NCI-H2227 (cell line): ENCODE data around the gene ZMIZ1.

ENCODE experiments used
- DNase-seq: peaks from one replicate; lab custom pipeline; 2025; ENCODE audit not compliant: unreplicated experiment; lab: John Stamatoyannopoulos, UW

ZMIZ1 gene

DNA sequence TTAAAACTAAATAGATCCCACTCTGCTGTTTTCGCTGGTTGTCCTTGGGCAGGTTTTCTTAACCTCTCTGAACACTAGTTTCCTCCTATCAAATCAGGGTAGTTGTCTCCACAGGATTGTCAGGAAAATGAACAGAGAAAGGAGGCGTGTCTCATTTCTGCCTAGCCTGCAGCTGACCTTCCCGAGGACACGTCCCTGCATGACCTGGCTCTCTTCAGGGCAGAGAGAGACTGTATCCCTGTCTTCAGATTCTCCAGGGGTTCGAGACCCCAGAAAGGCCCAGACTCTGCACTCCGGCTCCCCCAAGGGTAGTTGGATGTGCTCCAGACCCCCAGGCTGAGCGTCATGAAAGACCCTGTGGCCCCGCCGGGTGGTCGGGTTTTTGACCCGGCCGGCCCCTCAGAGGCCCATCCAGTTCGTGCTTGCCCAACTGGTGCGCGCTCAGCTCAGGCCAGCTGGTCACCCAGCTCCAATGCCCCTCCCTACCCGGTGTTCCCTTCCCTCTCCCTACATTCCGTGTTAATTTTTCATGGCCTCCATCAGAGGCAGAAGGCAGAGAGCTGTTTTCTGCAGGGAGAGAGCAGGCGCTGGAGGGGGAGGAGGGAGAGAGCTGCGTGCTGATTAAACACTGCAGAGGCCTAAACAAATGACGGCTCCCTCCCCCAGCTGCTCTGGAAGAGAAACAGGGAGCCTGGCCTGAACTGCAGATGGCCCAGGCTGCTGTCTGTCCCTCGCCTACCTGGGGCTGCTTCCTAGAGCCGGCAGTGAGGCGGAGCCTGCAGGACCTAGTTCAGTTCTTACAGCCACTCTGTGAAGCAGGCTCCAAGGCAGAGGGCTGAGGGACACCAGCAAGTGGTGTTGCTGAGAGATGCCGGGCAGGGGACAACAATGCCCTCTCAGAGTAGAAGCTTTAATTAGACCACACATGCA, 192.3 kb downstream of the ZMIZ1 start:
- peak; percentile 63 for DNase-seq

DNA sequence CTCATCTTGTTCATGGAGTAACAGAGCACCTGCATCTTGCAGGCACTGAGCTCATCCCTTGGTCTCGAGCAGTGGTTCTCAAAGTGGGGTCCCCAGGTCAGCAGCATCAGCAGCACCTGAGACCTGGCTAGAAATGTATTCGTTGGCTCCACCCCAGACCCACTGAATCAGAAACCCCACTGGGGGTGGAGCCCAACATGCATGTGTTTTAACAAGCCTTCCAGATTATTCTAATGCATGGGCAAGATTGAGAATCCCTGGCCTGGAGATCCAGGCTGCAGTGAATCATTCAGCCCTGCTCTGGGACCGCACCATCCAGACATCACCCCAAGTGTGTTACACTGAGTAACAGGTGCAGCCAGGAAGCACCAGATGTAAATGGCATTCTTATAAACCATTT, 193.4 kb downstream of the ZMIZ1 start:
- no peak for DNase-seq

DNA sequence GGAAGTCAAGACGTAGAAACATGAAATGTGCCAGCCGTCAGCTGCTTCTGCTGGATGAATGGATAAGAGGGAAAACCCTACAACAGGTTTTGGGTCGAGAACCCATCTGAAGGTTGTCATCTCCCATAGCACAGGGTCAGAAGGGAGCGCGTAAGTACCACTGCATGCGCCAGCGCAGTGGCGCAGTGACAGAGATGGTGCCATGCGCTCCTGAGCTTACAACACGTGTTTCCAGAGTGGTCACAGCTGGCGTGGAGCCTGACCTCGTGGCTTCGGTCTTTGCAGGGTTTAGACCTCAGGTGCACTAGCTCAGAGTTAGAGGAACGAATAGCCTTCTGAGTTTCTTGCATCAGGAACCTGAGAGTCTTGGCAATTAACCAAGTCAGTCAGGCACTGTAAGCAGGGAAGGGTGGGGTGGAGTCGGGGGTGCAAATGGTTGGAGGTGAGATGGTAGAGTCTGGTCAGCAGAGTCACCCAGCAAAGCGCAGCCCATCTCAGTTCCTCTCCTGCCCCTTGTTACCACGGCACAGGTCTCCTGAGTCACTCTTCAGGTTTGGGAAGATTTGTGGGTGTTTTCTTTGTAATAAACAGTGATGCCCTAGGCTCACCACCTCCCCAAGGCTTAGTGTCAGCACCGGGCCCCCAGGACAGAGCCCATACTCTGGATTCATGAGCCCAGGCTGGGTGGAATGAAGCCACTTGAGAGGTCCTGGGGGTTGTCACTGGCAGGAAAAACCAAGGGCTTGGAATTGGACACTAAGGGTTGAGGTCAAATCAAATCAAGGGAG, 194.4 kb downstream of the ZMIZ1 start:
- DNase-seq = no peak

DNA sequence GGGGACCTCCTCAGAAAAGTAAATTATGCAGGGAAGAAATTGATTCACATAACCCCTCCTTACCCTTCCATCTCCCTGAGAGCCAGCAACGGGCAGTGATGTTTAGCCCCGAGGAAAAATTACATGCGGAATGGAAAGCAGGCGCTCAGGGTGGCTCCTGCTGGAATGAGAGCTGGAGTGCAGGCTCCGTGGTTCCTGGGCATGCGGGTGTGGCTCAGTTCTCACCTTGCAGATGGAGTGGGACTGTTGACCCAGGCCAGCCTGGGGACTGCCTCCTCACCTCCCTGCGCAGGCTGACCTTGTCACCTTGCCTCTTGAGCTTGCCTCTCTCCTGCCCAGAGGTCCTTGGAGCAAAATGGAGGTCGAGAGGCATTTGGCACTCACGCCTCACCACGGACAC, 195.2 kb downstream of the ZMIZ1 start:
- no peak for DNase-seq

DNA sequence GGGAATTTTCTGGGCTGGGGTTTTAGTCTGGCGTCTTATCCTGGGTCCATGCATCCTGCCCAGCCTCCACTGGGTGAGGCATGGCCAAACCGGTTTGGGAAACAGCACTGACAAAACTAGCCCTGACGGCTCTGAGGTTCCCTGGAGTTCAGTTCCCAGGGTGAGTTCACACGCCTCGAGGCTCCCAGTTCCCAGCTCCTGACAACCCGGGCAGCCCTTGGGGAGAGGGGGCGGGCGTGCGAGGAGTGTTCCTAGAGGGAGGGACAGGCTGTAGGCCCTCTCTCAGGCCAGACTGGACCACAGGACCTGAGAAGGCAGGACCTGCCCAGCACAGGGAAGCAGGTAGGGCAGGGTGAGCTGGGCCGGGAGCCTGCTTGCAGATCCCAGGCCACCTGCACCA, 196.2 kb downstream of the ZMIZ1 start:
- DNase-seq = no peak

DNA sequence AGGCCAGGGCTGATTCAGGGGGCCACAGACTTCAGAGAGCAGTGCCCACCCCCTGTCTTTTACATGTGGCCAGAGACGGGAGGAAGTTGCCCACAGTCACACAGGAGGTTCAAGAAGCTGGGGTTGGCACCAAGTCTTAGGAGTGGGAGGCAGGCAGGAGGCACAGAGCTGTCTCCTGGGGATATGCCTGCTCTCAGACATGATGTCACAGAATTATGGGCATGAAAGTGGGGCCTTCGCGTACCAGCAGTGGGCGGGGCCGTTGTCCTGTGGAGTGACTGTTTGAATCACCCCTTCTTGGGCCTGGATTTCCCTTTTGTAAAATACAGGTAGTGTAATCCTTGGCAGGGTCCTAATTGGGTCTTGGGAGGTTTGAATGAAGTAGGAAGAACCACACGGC, 197.3 kb downstream of the ZMIZ1 start:
- DNase-seq = no peak

DNA sequence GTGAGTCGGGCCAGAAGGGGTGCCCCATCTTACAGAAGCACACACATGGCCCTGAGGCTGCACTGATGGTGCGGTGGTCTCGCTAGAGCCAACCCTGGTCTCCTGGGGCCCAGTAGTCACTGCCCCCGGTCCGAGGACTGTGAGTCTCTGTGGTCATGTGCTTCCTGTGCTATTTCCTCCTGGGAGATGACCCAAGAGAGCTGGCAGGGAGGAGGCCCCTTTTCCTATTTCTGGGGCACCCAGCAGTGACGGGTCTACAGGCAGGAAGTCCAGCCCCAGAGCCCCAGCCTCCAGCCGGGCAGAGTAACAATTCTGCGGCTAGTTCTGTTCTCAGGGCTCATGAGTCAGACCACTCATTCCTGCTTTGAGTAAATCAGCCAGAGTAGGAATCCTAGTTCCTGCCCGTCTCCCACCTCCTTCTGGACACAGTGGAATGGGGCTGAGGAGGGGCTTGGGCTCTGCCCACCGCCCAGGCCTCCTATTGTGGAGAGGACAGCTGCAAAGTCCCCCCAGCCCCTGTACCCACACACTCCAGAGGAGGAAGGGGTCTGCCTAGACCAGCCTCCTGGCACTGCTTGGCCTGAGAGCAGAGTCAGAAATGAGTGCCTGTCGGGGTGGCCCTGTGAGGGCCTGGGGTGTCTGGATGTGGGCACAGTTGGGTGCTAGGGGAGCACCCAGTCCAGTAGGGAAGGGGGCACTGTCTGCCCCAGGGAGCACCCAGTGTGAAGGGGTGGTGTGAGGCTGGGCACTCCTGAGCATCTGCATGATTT, 198.0 kb downstream of the ZMIZ1 start:
- no peak for DNase-seq

DNA sequence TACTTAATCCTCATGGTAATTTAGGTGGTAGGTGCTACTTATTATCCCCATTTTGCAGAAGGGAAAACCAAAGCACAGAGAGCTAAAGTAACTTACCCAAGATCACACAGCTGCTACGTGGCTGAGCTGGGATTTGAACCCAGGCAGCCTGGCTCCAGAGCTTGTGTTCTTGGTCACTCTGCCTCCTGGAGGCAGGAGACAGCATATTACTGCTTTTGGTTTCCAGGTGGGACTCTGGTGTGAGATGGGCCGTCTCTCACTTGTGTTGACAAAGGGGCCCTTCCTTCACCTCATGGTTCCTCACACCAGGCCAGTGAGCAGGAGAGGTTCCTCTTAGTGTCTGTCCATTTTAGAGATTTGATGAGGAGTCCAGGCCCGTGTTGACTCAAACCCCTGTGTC, 198.7 kb downstream of the ZMIZ1 start:
- DNase-seq = no peak

DNA sequence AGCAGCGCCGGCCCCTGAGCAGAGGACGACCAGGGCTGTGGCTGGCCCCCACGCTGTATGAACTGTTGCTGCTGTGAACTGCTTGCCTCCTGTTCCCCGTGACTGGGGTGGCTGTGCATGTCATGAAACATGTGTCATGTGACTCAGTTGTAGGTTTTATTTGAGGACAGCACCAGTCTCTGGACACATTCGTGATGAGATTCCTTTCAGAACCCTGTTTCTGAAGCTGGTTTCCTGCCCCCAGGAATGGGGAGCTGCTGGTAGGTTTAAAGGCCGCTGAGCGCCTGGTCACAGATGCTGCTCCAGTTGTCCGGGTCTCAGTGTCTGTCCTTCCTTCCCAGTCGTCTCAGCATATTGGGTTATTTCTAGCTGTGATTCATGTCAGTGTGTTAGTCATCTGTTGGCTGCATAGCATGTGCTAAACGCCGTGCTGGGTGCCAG, 199.4 kb downstream of the ZMIZ1 start:
- DNase-seq = no peak

DNA sequence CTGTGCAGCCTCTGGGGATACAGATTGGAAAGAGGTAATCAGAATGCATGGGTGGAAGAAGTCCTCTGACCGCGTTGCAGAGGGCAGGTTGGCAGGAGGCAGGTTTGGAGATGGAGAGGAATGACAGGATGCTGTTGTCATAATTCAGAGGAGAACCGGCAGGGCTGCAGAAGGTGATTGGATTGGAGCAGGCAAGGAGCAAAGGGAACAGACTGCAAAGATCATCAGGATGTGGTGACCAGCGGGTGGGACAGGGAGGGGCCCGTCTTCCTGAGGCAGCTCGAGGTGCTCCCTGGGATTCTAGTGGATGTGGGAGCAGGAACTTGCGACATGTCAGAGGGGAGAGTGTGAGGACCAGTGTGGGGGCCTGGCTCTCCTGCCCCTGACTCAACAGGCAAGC, 200.0 kb downstream of the ZMIZ1 start:
- no peak for DNase-seq

DNA sequence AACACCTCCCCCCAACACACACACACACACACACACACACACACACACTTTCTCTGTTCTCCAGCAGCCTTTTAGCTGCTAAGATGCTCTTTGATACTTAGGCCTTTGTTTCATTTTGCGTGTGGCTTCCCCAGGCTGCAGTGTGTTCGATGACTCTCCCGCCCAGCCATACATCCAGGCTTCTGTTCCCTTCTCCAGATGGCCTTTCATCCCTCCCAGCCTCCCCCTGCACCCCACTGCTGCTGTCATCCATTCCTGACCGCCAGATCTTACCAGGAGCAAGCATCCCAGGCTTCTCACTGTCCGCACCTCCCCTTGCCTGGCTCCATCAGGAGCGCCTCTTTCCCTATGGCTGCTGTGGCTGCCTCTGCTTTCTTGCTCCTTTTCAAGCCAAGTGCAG, 200.7 kb downstream of the ZMIZ1 start:
- DNase-seq = peak; percentile 5

DNA sequence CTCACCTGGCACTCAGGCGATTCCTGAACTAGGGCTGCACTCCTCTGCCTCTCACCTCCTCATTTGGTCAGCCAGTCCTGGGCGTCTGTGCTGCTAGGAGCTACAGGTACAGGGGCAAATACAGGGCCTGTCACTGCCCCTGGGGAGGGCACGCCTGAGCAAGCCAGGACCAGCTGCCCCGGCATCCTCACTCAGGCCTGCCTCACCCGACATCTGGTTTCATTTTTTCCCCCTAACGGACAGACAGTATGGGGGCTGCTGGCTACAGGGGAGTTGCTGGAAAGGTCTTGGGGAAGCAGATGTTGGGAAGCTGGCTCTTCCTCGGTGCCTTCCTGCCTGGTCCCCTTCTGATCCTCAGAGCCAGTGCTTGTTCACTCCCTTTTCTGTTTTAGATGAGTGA, 201.2 kb downstream of the ZMIZ1 start:
- DNase-seq = no peak

DNA sequence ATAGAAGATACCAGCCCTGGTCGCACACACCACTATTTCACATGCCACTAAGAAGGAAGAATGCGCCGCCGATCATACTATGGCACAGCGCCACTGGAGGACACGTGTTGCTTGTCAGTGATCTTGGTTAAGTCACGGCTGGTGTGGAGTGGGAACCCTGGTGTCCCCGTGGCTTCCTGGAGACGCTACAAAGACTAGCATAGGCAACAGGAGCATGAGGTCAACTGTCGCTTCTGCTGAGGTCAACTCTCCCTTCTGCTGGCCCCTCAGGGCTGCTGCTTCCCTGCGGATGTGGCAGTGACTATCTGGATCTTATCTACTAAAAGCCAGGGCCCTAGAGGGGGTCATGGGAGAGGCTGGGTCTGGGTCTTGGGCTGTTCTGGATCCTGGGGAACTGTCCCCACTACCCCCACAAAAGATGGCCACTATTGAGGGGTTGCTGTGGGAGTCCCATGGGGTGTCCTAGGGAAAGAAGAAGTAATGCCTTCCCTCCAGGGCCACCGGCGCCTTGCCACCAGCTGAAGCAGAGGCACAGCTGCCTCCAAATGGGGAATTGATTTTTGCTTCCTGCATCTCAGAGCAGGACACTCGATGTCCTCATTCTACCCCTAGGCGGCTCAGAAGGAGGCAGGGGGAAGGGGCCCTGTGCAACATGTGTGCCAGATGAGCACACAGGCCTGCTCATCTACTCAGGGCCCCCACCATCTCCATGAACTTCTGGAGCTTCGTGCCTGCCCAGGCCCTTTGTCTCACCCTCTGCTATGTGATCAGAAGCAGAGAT, 201.9 kb downstream of the ZMIZ1 start:
- DNase-seq = peak; percentile 14

DNA sequence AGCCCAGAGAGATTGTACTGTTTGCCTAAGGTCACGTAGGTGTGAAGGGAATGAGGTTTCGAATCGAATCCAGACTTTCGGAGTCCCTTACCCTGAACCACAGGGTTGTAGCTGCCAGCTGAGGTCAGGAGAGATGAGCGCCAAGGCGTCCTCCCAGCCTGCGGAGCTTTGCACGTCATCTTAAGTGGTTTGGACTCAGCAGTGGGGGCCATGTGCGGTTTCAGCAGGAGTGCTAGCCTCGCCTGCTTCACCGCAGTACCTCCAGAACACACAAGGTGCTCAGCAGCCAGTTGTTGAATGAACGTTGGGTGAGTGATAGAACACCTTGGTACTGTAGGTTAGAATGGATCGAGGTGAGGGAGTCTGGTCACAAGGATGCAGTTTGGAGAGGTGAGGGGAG, 203.6 kb downstream of the ZMIZ1 start:
- DNase-seq = no peak

DNA sequence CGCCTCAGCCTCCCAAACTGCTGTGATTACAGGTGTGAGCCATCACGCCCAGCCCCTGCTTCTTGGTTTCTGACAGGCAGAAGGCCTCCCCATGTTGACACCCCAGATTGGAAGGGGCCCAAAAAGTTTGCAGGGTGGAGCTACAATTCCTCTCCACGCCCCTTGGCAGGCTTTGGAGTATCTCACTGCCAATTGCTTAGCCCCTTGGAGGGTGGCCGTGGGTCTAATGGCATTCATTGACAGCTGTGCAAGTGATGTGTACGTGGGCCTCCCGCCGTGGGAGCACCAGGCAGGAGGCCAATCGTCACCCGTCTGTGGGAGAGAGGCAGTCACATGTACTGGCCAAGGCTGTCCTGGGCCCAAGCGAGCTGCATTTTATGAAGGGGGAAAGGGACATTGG, 204.8 kb downstream of the ZMIZ1 start:
- no peak for DNase-seq

DNA sequence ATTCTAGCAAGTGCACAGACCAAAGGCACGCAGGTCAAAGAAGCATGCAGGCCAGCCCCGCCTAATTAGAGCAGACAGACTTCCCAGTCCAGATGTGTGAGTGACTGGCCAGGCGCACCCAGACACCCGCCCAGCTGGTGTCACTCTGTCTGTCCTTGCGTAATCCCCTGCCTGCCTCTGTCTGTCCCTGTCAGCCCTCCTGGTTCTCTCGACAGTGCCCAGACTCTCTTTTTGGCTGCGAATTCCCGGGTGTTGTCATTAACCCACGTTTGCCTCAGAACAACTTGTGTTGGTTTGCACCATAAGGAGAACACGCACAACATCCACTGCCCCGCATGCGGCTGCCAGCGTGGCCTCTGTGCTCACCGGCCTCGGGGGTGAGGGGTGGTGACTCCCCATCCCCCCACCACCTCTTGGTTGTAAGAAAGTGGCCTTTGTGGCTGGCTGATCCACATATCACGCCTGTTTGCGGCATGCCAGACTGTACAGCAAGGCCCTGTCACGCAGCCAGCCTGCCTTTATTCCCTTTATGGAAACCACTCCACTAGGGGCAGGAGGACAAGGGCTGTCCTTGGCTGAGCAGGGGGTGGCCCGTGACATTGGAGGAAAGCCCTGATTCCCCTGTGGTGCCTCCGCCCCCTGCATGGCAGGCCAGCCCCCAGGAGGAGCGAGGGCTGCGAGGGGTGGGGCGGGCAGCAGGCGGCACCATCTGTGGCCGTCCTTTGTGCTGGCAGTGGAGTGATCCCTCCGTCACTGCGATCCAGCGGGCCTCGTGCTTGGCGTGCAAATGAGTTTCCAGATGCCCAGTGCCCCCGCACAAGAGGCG, 205.7 kb downstream of the ZMIZ1 start:
- DNase-seq = peak; percentile 77

DNA sequence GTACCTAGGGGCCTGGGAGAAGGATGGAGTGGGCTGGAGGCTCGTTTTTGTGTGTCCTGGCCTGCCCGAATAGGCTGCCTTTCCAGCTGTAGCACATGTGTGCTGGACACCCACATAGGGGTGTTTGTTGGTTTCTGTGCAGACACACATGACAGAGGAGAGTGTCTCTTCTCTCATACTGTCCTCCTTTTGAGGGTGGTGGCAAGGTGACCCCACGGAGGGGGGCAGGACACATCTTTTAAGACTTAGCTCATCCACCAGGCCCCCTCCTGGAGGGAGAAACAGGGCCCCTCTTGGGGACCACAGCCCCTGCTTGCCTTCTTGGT, 206.3 kb downstream of the ZMIZ1 start:
- DNase-seq = no peak

DNA sequence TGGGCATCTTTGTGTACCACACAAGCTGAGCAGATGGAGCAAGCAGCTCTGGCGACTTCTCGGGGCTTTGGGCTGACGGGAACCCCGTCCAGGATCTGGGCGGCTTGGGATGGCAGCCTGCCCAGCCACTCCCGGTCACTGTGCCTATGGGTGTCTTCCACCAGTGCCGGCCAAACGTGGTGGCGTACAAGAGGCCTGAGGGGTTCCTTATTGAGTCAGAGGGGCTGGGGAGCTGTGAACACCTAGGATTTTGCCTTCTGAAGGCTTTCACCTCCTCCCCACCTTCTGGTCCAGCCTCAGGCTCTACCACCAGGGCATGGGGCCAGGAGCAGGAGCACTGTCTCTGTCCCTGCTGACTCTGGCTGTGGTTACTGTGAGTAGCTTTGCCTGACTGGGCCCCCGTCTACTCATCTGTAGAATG, 206.7 kb downstream of the ZMIZ1 start:
- no peak for DNase-seq

DNA sequence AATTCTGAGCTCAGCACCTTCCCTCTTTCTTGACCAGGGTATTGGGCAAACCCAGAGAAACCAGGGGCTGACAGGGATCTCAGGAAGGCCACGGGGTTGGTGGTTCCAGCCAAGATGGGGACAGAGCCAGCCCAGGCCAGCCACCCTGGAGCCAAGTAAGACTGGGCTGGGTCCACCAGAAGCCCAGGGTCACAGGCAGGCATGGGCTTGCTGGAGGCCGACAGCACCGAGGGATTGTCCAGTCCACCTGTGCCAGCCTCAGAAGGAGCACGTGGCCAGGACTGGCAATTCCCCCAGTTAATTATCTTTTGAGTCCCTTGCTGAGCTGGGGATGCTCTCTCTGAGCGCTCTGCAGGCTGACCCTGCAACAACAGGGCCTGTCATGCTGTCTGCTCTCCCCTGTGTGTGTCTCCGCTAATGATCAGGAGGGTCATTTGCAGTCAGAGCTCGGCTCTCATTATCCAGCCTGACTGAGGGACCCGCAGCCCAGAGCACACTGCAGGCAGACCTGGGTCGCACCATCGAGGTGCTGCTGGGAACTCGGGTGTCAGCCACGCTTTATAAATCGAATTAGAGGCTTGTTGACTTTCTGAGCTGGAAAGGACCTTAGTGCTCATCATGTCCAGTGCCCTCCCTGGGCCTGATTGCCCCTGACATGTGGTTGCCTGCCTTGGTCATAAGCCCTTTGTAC, 209.0 kb downstream of the ZMIZ1 start:
- DNase-seq = peak; percentile 56
